ENCODE results near the gene PRPSAP1.

The PRPSAP1 gene

GRCh38 chr17:76379646-76380376 is 26.1 kb upstream of the PRPSAP1 start:
- peaks cover 8% of the 10 kb centered on the region for H3K36me3 Mint-ChIP-seq (ENCODE audit: low read depth)
- TF ChIP-seq, protein P1, sequence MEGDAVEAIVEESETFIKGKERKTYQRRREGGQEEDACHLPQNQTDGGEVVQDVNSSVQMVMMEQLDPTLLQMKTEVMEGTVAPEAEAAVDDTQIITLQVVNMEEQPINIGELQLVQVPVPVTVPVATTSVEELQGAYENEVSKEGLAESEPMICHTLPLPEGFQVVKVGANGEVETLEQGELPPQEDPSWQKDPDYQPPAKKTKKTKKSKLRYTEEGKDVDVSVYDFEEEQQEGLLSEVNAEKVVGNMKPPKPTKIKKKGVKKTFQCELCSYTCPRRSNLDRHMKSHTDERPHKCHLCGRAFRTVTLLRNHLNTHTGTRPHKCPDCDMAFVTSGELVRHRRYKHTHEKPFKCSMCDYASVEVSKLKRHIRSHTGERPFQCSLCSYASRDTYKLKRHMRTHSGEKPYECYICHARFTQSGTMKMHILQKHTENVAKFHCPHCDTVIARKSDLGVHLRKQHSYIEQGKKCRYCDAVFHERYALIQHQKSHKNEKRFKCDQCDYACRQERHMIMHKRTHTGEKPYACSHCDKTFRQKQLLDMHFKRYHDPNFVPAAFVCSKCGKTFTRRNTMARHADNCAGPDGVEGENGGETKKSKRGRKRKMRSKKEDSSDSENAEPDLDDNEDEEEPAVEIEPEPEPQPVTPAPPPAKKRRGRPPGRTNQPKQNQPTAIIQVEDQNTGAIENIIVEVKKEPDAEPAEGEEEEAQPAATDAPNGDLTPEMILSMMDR (IDR thresholded peaks at IDR 0.05; ENCODE audit: unreplicated experiment in 3 of 3) = no peak

GRCh38 chr17:76379275-76379641 is 25.5 kb upstream of the PRPSAP1 start:
- H3K9me3 Mint-ChIP-seq = no peaks in the 10 kb centered on the region
- H3K4me1 Mint-ChIP-seq = peaks cover 35% of the 10 kb centered on the region
- H3K27me3 Mint-ChIP-seq (ENCODE audit: low read depth) = peaks cover 29% of the 10 kb centered on the region
- H3K27ac Mint-ChIP-seq = peak overlapping the region in 1 of 3 experiments; percentile 43
- H3K36me3 Mint-ChIP-seq (ENCODE audit: low read depth) = peaks cover 8% of the 10 kb centered on the region
- peak overlapping the region in 2 of 3 experiments; percentile 63 to 68 for H3K4me3 Mint-ChIP-seq
- TF ChIP-seq, protein P1 (IDR thresholded peaks at IDR 0.05; ENCODE audit: unreplicated experiment in 3 of 3) = no peak

More at GRCh38 chr17:76379646-76380376, 26.1 kb upstream of the PRPSAP1 start:
- Mint-ChIP-seq H3K27me3 (ENCODE audit: low read depth) (peaks cover 29% of the 10 kb centered on the region), H3K4me3 (peak overlapping the region in 2 of 3 experiments; percentile 63 to 68), H3K9me3 (no peaks in the 10 kb centered on the region), H3K4me1 (peaks cover 35% of the 10 kb centered on the region), H3K27ac (peak overlapping the region in 1 of 3 experiments; percentile 43)

DNA sequence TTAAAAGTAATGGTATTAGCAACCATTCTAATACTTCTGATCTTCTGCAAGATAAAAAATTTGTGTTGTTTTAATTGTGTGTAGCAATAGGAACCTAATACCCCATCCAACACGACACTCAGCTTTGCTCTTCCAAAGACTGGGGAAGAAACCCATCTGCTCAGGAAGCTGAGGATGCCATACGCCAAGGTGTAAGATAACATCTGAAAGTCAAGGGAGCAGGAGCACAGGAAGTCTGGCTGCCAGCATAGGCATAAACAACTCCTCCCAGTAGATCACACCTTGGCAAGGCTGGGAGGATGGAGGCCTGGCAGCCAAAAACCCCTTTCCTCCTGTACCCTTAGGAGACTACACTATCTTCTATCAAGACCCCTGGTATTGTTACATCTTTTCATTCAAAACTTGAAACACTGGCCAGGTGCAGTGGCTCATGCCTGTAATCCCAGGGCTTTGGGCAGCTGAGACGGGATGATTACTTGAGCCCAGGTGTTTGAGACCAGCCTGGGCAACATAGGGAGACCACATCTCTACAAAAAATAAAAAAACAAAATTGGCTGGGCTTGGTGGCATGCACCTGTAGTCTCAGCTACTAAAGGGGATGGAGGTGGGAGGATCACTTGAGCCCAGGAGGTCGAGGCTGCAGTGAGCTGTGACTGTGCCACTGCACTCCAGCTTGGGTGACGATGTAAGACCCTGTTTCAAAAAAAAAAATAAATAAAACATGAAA is 25.0 kb upstream of the PRPSAP1 start:
- TF ChIP-seq, protein P1 (IDR thresholded peaks at IDR 0.05; ENCODE audit: unreplicated experiment in 3 of 3) = no peak

GRCh38 chr17:76376318-76377133 is 22.8 kb upstream of the PRPSAP1 start:
- Mint-ChIP-seq H3K4me3 (no peak overlapping the region), H3K36me3 (ENCODE audit: low read depth) (peaks cover 8% of the 10 kb centered on the region), H3K27ac (no peak overlapping the region), H3K4me1 (peaks cover 33% of the 10 kb centered on the region), H3K27me3 (ENCODE audit: low read depth) (peaks cover 17% of the 10 kb centered on the region), H3K9me3 (no peaks in the 10 kb centered on the region)
- TF ChIP-seq, protein P1 (IDR thresholded peaks at IDR 0.05; ENCODE audit: unreplicated experiment in 3 of 3) = no peak

More for the DNA sequence above, 25.0 kb upstream of the PRPSAP1 start:
- no peaks in the 10 kb centered on the region for H3K9me3 Mint-ChIP-seq
- H3K27me3 Mint-ChIP-seq (ENCODE audit: low read depth) = peaks cover 28% of the 10 kb centered on the region
- H3K4me3 Mint-ChIP-seq = no peak overlapping the region
- H3K36me3 Mint-ChIP-seq (ENCODE audit: low read depth) = peaks cover 8% of the 10 kb centered on the region
- peak overlapping the region in 1 of 3 experiments; percentile 59 for H3K27ac Mint-ChIP-seq
- peaks cover 36% of the 10 kb centered on the region for H3K4me1 Mint-ChIP-seq

DNA sequence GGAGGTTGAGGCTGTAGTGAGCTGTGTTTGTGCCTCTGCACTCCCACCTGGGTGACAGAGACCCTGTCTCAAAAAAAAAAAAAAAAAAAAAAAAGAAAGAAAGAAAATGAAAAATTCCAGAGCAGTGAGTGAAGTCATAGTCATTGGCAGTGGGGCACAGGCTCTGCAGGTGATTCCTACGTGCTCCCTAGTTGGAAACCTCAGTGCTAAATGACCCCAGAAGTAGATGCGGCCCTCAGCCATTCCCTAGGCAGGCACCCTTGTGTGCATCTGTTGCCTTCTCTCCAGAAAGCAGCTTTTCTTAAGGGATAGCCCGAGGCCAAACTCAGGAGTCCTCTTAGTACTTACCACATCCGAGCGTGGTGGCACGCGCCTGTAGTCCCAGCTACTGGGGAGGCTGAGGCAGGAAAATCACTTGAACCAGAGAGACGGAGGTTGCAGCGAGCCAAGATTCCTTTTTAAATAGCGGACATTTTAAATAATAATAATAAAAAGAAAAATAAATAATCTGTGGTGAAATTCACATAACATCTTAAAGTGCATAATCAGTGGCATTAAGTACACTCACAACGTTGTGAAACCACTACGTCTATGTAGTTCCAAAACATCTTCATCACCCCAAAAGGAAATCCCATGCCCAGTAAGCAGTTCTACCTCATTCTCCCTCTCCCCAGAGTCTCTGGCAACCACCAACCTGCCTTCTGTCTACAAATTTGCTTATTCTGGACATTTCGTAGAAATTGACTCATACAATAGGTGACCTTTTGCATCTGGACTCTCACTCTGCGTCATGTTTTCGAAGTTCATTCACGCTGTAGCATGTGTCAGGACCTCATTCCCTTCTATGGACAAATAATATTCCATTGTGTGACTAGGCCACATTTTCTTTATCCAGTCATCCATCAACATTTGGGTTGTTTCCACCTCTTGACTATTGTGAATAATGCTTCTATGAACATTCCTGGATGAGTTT is 18.2 kb upstream of the PRPSAP1 start:
- TF ChIP-seq, protein P1 (IDR thresholded peaks at IDR 0.05; ENCODE audit: unreplicated experiment in 3 of 3) = no peak
- no peak overlapping the region for H3K4me3 Mint-ChIP-seq
- no peaks in the 10 kb centered on the region for H3K36me3 Mint-ChIP-seq (ENCODE audit: low read depth)
- H3K27me3 Mint-ChIP-seq (ENCODE audit: low read depth) = peaks cover 5% of the 10 kb centered on the region
- peaks cover 42% of the 10 kb centered on the region for H3K4me1 Mint-ChIP-seq
- no peaks in the 10 kb centered on the region for H3K9me3 Mint-ChIP-seq
- H3K27ac Mint-ChIP-seq = peak overlapping the region; percentile 5 to 49 (median 8)
